HG03460 (cell line): ENCODE data around the gene MRAP.
"Not testable (repeated sequence)": the region's sequence is repeated elsewhere in the genome, so short reads cannot be mapped to it uniquely, and the experiment has no call there.

ENCODE experiments used
- ATAC-seq: cut with Tn5 transposase; IDR thresholded peaks from one replicate; pipeline ENCODE4 v1.9.1; 2021; ENCODE audit not compliant: unreplicated experiment

MRAP gene

DNA sequence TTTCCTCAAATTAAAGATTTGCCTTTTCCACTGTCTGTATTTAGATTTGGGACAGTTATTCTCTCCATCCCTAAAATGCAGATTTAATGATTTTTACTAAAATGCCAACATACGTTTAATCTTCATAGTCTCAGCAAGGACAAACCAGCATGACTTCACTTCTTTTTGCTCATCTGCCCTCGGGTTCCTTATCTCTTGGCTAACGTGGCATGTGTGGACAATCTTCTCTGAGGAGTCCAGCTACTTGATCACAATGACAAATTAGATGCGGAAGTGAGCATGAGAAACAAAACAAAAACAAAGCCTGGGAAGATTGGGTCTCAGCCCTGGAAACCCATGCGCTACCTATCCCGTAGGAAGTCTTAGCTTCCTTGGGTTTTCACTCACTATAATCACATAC is 1.0 kb downstream of the MRAP start:
- ATAC-seq: no peak

DNA sequence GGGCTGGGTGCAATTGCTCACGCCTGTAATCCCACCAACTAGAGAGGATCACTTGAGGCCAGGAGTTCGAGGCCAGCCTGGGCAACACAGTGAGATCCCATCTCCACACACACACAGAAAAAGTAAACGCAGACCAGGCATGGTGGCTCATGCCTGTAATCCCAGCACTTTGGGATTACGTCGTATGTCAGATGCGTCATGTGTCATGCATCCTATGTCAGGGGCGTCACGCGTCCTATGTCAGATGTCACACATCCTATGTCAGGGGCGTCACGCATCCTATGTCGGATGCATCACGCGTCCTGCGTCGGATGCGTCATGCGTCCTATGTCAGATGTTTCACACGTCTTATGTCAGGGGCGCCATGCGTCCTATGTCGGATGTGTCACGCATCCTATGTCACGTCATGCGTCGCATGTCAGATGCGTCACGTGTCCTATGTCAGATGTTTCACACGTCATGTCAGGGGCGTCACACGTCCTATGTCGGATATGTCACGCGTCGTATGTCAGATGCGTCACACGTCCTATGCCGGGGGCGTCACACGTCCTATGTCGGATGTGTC is 1.5 kb downstream of the MRAP start:
- ATAC-seq: no peak

DNA sequence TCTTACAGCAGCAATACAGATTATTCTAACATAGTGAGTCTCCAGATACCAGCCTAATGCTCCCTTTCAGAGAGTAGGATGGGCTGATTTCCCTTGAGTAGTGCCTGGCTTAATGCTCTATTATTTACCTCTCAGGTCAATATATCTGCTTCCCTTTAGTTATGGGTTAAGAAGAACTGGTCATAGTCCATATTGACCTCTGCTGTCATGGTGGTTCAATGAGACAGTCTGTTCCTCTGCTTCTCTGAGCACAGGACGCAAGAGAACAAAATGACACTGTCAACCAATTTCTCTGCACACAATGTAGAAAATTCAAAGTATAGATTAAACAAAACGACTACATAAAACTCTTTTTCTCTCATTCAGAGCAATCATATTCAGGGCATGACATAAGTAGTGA is 2.9 kb downstream of the MRAP start:
- no peak for ATAC-seq

DNA sequence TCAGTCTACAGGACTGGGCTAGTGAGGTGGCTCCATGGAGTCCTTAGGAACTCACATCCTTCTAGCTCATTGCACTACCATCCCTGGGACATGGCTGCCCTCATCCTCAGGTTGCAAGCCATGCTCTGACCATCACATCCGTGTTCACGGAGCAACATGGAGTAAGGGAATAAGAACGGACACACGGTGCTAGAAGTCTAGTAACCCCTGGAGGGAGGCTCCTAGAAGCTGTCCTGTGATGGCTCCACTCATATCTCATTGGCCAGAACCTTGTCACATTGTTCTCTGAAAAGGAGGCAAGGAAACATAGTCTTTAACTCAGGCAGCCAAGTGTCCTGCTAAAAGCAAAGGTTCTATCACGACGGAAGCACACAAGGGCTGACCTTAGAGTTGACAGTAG is 3.9 kb downstream of the MRAP start:
- no peak for ATAC-seq

DNA sequence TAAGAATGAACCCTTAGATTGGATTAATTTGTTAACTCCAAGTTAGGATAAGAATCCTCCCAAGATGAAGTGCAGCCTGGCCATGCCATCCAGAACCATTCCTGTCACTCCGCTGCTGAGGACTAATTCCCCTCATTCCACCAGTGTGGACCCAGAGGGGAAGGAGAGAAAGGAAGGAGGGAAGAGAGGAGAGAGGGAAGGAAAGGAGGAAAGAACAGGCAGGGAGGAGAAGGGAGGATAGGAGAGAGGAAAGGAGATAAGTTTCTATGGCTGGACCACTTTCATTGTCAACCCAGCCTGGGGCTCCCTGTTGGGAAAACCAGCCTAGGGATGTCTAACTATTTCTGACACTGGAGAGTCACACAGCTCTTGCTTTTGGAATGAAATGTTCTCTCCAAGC is 4.7 kb downstream of the MRAP start:
- ATAC-seq: no peak

DNA sequence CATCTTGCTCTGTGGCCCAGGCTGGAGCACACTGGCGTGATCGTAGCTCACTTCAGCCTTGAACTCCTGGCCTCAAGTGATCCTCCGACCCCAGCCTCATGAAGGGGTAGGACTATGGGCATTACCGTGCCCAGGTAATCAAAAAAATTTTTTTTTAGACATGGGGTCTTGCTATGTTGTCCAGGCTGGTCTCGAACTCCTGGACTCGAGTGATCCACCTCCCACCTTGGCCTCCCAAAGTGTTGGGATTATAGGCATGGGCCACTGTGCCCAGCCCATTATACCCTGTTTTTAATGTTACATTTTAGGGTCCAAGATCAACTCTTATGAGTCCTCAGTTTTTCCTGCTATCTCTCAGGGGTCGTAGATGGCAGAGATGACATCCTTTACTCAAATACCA is 6.3 kb downstream of the MRAP start:
- no peak for ATAC-seq

DNA sequence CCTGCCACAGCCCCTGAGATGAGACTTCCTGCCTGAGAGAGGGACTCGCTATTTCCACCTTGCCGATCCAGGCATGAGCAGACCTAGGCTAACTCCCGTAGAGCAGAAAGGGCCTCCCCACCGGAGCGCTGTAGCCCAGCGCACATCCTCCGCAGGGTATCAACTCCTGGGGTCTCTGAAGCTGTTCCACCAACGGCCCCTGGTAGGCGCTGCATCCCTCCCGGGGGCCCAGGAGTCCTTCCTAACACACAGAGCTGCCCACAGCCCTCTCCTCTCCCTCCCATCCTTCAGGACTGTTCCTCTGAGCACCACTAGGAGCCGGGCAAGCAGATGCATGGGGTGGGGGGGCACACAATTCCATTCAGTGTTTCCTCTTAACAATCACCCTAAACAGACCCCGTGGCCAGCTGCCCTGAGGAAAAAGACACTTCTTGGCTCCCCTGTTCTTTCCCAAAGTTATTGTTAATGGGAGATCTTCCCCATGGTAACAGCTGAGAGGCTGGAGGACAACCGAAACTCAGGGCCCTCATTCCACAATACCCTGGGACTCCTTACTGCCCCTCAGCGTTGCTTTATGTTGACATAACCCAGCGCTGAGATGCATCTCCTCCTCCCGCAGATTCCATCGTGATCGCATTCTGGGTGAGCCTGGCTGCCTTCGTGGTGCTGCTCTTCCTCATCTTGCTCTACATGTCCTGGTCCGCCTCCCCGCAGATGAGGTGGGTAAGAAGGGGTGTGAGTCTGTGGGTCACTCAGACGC is 7.5 kb downstream of the MRAP start:
- ATAC-seq: no peak

DNA sequence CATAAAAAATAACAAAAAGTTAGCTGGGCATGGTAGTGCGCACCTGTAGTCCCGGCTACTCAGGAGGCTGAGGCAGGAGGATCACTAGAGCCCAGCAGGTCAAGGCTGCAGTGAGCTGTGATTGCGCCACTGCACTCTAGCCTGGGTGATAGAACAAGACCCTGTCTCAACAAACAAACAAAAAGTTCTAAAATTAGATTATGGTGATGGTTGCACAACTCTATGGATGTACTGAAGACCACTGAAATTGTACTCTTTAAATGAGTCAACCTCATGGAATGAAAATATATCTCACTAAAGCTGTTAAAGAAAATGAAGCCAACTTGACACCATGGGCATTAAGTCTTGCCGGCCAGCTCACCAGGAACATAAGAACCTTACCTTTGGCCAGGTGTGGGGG is 9.1 kb downstream of the MRAP start:
- ATAC-seq: no peak

DNA sequence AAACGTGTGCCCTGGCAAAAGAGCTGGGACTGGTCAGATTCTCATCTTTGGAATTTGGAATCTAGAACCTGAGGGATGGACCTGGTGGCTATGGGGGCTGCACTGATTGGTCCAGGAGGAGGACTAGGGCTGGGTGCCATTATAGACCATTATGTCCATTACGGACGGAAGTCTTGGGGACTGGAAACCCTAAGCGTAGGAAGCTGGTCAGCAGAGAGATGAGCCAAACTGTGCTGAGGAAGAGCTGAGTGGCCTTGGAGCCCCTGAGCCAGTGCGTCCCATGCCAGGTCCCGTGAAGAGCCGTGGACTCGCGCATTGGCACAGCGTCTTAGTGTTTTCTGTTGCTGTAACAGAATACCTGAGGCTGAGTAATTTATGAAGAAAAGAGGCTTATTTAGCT is 10.0 kb downstream of the MRAP start:
- no peak for ATAC-seq

DNA sequence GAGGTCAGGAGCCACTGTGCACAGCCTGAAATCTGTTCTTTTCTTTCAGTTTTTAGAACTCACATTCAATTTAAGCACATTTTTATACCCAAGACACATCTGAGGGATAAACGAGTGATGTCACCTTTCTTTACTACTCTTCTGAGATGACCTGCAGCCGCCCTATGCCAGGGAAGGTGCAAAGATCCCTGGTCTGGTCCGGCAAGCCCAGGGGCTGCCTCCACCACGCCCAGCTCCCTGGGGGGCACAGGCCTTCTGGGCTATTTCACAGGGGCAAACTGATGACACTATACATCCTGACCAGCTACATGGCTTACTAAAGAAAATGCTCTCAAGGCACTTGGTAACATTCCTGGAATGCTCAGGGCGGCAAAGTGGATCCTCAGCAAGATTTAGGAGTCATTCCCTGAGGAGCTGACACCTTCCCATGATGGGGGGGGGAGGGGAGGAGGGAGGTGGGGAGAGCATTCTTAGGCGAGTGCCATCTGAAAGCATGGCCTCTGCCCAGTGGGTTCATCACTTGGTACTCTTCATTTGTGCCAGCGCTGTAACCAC is 11.3 kb downstream of the MRAP start:
- no peak for ATAC-seq

DNA sequence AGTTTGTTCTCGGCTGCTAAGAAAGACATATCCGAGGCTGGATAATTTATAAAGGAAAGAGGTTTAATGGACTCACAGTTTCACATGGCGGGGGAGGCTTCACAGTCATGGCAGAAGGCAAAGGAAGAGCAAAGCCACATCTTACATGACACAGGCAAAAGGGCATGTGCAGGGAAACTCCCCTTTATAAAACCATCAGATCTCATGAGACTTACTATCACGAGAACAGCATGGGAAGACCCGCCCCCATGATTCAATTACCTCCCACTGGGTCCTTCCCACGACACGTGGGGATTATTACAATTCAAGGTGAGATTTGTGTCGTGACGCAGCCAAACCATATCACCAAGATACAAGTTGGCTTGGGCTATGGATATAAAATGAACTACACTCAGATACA is 12.3 kb downstream of the MRAP start:
- ATAC-seq: not testable (repeated sequence)

DNA sequence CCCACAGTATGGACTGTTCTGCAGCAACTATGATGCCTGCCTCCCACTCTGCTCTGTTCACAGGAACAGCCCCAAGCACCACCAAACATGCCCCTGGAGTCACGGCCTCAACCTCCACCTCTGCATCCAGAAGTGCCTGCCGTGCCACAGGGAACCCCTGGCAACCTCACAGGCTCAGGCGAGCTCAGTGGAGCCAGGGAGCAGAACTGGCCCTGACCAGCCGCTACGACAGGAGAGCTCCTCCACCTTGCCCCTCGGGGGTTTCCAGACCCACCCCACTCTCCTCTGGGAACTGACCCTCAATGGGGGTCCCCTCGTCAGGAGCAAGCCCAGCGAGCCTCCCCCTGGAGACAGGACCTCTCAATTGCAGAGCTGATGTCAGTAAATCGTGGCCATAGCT is 13.0 kb downstream of the MRAP start:
- ATAC-seq: no peak

DNA sequence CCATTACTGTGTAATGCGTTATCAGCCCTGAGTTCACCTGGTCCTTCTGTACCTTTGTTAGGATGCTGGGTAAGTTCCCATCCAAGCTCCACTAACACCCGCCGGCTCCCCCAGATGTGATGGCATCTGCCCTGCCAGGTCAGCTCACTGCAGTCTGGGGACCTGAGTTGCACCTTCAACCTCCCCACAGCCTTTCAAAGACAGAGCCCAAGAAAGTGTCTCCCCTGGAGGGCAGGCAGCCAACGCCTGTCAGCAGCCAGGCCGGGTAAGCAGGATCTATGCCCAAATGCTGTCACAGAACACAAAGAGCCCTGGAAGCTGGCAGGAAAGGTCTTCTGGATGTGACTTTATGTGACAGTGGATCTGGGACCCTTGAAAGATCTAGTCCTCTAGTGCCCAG is 13.7 kb downstream of the MRAP start:
- ATAC-seq: no peak

DNA sequence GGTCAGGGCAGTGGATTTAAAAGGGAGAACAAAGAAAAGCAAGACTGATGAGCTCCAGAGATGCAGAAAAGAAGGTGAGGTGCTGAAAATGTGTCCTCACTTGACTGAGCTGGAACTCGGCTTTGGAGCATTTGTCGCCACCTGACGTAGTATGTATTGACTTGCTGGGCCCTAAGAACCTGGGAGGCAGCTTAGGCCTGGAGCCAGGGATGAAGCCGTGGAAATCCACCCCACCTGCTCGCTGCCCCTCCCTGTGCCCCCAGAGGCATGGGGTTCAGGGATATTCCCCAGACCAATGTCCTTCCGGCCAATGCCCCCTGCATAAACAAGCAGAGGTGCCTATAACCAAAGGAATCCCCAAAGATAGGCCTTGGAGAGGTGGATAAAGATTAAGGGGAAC is 14.3 kb downstream of the MRAP start:
- ATAC-seq: no peak

DNA sequence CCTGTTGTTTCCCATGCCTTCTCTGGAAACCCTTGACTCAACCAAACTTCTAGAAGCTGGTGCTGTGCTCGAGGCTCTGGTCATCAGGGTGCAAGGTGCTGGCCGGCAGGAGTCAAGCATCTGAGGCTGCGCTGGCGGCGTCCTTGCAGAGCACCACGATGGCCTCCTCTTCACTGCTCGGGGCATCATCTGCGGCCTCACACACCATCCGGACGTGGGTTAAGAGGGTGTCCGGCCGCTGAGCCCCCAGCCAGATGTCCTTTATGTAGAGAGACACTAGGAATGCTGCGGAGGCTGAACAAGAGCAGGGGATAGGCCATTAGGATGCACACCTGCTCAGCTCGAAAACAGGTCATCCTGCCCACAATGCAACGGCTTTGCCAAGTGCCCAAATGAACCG is 16.2 kb downstream of the MRAP start:
- no peak for ATAC-seq

DNA sequence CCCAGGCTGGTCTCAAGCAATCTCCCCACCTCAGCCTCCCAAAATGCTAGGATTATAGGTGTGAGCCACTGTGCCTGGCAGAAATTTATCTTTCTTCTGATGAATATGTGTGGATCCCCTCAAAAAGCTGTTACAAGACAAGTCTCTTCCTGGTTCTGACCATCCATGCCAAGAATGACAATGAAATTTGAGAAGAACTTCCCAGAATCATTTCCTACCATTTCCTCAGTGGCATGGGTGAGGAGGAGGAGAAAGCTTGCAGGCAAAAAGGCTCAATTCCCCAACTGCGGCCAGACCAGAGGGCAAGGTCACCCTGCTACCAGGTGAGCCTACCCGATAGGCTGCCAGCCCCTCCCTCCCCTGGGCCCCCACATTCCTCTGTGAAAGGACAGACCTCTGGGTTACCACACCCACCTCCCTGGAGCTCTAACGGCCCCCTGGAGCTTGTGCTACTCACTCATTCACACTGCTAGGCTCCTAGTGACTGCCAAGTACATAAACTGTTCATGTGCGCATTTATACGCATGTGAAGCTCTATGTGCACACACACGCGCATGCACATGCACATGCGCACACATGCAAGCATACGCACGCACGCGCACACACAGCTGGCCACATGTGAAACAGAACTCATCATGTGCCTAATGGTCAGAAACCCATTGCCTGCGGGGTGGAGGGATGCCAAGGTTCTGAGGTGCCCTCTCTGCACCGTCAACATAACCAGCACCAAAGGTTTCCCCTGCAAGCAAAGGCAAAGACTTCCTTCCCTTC is 17.0 kb downstream of the MRAP start:
- no peak for ATAC-seq

DNA sequence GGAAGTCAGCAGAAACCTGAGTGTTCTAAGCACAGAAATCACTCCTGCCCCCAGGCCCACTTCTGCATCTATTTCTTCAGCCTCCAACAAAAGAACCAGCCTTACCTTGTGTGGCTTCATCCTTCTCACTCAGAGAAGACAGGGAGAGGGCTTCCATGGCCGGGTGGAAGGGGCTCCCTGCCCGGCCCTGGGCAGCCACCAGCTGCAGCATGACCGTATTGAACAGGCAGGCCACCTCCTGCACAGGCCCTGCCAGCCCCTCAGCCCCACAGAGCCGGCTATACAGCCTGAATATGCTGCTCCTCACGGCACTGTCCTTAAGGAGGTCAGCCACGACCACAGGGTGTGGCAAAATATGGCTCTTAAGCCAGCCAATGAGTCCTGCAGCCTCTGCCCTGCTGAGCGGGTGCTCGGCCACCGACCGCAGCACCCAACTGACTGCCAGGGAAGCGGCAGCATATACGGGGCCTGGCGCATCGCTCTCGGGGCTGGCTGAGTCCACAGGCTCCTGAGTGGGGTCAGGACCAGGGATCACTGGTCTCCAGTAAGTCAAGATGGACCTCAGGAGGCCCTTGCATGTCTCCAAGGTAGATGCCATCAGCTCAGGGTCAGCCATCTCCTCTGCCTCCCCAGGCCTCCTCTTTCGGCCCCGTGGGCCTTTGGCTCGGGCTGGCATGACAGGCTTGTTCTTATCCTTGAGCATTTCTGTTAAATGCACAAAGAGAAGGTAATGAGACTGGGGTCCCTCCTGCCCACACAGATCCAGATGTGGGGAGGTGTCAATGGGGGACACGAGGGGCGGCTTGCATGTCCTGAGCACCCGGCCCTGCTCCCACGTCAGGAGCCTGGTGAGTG is 17.9 kb downstream of the MRAP start:
- no peak for ATAC-seq

DNA sequence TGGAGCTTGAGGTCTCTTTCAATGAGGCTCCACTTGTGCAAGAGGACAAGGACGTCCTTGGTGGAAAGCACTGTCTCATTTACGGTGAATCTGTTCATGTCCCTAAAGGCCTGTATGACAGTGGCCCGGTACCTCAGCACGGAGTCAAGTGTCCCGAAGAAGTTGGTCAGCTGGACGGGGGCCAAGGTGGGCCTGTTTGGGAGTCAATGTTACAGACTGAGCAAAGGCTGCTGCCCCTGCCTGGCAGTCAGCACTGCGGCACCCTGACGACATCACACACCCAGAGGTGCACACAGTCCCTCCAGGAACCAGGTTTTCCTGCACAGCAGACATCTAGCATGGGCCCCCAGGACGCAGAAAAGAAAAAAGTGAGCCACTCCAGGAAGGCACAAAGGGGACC is 19.1 kb downstream of the MRAP start:
- no peak for ATAC-seq

DNA sequence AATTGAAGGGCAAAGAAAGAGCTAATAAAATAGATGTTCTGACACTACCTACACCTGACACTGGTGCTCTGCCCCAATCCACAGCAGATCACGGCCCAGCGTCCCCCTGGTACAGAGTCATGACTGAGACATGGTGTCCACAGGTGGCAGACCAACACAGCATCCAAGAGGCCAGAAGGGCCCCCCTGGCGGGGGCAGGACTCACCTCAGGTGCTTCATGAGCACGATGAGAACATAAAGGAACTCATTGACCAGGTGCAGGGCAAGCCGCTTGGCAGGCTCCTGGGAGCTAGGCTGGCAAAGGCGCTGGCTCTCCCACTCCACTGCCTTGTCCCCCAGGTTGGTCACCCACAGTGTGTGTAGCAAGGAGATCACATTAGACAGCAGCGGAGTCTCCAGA is 20.4 kb downstream of the MRAP start:
- no peak for ATAC-seq

DNA sequence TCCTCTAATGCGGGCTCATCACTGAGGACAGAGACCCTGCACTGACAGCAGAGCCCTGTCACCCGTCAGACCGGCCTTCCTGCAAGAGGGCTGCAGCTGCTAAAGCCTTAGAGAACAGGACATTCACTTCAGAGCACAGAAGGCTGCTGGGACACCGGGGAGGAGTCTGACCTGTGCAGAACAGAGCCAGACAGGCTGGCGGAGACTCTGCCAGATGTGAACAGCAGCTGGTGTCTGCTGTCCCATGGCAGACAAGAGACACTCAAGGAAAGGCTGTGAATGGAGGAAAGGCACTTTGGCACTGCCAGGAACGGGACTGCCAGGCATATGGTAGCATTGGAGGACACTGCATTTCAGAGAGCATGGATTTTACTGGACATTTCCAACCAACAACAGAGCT is 21.4 kb downstream of the MRAP start:
- ATAC-seq: no peak

DNA sequence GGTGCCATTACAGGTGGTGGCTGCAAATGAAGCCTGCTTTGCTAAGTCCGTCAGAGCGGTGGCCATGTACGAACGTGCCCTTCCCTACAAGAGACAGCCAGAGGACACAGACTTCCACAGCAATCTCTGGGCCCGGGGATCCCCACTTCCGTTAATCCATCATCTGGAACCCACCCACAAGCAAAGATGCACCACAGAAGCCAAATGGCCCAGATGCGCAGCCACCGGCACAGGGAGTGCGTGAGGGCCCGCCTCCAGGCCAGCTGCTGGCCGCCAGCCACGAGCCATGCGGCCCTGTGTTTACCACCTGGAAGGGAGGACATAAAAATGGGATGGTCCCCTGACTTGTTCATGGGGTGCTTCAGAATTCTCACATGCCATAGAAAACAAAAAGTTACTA is 22.1 kb downstream of the MRAP start:
- ATAC-seq: no peak
